Activated T-helper 2 cell treated with anti-CD3 and anti-CD28 coated beads, Interferon-gamma antibody, Interleukin-2, Interleukin-4, amounts not matched to agents 10 μg/mL and 5 μg/mL and 100 μg/mL, durations not matched to agents 14 hours and 24 hours and 36 hours (primary cell): ENCODE data around the gene KCNT2. TPM values are rescaled to one million over a fixed set of nuclear protein-coding genes. Genes with fewer than 3 reads are reported as not detected.

Experiments
- DNase-seq: peaks from one replicate; pipeline ENCODE4 v3.0.0; 2021; ENCODE audit warnings: low spot score
- H3K27ac Mint-ChIP-seq: one replicate; pipeline ENCODE4 v1.8.0; 2021; ENCODE audit warnings: mixed read lengths
- H3K27me3 Mint-ChIP-seq: one replicate; pipeline ENCODE4 v1.8.0; 2021; ENCODE audit warnings: low read depth, mixed read lengths
- H3K36me3 Mint-ChIP-seq: one replicate; pipeline ENCODE4 v1.8.0; 2021; ENCODE audit warnings: low read depth, mixed read lengths
- H3K4me1 Mint-ChIP-seq: one replicate; pipeline ENCODE4 v1.8.0; 2021; ENCODE audit warnings: low read depth, mixed read lengths
- H3K4me3 Mint-ChIP-seq: one replicate; pipeline ENCODE4 v1.8.0; 2021; ENCODE audit warnings: low read depth, mild to moderate bottlenecking, moderate library complexity, mixed read lengths
- H3K9me3 Mint-ChIP-seq: one replicate; pipeline ENCODE4 v1.8.0; 2021; ENCODE audit warnings: mixed read lengths
- intact Hi-C: fragments of 100-400 bp; cut with micrococcal nuclease; formaldehyde crosslinking; loops from one replicate; pipeline ENCODE4 v1.15.1; 2023
- total RNA-seq: library from RNA; stranded (reverse); gene quantifications from 2 replicates; pipeline ENCODE4 v1.2.3, GENCODE V29; 2022

Gene KCNT2
- total RNA-seq, 1 donor from 2014 or later = not detected

DNA sequence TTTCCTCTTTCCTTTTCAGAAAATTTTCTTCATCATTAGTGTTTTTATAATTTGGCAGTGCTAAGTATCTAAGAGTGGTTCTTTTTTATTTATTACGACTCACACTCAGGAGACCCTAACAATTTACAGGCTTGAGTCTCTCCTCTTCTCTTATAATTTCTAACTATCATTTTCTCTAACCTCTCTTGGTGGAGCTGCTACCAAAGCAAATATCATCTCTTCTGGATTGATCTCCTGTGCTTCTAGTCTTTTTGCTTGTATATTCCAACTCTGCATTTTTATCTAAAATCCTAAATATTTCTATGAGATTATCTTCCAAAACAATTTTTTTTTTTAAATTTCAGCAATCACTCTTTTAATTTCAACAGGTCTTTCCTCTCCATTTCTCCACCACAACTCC, 250.3 kb downstream of the KCNT2 start:
- Mint-ChIP-seq H3K9me3 (no peaks in the 10 kb centered on the region), H3K4me3 (no peak overlapping the region), H3K27ac (no peak overlapping the region), H3K4me1 (no peaks in the 10 kb centered on the region), H3K36me3 (no peaks in the 10 kb centered on the region), H3K27me3 (no peaks in the 10 kb centered on the region)
- intact Hi-C loops = no loop called here
- DNase-seq = no peak

DNA sequence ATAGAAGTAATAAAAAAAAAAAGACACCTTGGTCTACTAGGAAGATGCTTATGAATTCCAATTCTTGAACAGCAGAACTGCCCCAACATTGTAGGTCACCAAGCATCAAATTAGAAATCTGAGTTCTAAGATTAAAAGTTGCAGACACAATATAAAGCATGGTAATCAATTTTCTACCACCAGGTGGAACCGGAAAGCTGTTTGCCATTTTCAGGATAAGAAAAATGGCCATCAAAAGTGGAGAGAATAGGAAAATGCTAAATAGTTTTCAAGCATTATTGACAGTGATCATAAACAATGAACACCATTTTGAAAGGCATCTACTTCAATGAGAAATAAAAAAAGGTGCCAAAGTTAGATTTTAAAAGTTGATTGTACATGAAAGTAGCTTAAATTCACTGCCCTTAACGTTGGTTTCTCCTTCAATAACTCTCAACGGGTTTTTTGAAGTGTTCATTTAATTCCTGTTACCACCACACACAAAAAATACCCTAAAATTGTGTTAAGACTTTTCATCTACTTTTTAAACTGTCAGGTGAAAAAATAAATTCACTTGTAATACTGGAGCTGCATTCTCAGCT, 252.9 kb downstream of the KCNT2 start:
- H3K27me3 Mint-ChIP-seq = no peaks in the 10 kb centered on the region
- intact Hi-C loops = no loop called here
- H3K4me3 Mint-ChIP-seq = no peak overlapping the region
- H3K27ac Mint-ChIP-seq = no peak overlapping the region
- DNase-seq = no peak
- no peaks in the 10 kb centered on the region for H3K4me1 Mint-ChIP-seq
- no peaks in the 10 kb centered on the region for H3K9me3 Mint-ChIP-seq
- H3K36me3 Mint-ChIP-seq = no peaks in the 10 kb centered on the region

DNA sequence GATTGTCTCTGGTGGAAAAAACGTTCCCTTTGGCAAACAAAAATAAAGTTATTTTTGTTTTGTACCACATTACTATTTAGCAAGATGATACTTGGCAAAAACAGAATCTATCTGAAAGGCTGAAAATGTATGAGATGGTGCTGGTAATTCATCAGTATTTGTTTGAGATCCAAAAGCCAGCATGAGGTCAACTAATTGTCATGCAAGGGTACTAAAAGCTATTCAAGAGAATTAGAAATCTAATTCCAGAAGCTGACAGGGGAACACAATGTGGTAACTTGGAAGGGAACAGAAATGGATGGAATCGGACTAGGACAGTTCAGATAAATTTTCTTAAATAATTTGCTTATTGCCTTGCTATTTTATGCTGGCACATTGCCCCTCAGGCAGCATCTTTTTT, 263.8 kb downstream of the KCNT2 start:
- no peak overlapping the region for H3K27ac Mint-ChIP-seq
- H3K27me3 Mint-ChIP-seq = no peaks in the 10 kb centered on the region
- H3K4me3 Mint-ChIP-seq = no peak overlapping the region
- intact Hi-C loops = no loop called here
- no peak for DNase-seq
- H3K9me3 Mint-ChIP-seq = no peaks in the 10 kb centered on the region
- H3K36me3 Mint-ChIP-seq = no peaks in the 10 kb centered on the region
- H3K4me1 Mint-ChIP-seq = no peaks in the 10 kb centered on the region

DNA sequence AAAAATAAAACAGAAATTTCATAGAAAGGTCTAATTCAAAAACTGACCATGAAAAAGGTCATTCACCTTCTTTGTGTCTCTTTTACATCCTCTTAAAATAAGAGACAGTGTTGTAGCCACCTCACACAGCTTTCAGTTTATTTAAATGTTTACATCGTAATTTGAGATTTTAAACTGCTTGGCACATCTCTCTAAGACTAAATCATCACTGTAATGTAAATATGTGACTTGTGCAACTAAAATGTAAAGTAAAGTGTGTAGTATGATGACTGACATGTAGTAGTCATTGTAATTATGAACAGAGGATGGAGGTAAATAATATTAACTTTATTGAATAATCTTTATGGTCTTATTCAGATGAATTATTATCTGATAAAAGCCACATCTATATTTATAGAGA, 283.9 kb downstream of the KCNT2 start:
- Mint-ChIP-seq H3K36me3 (no peaks in the 10 kb centered on the region), H3K9me3 (no peaks in the 10 kb centered on the region), H3K27ac (no peak overlapping the region), H3K4me3 (no peak overlapping the region), H3K4me1 (no peaks in the 10 kb centered on the region), H3K27me3 (no peaks in the 10 kb centered on the region)
- intact Hi-C loops = no loop called here
- DNase-seq = no peak

DNA sequence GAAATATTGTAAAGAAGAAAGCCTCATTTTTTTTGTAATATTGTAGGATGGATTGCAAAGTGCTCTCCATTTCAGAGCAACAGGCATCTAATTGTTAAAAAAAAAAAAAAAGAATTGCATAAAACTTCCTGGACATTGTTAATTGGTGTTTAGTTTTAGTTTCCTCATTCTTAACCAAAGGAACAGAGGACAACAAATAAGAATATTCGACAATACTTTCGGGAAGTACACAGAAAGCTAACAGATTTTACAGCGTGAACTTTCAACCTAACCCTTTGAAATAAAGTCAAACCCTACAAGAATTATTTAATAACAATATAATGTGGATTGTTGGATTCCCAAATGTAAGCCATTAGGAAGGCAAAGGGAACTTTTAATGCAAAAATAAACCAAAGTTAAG, 284.4 kb downstream of the KCNT2 start:
- no peak for DNase-seq
- H3K27me3 Mint-ChIP-seq = no peaks in the 10 kb centered on the region
- no peaks in the 10 kb centered on the region for H3K36me3 Mint-ChIP-seq
- H3K9me3 Mint-ChIP-seq = no peaks in the 10 kb centered on the region
- intact Hi-C loops = no loop called here
- H3K4me1 Mint-ChIP-seq = no peaks in the 10 kb centered on the region
- H3K27ac Mint-ChIP-seq = no peak overlapping the region
- no peak overlapping the region for H3K4me3 Mint-ChIP-seq

DNA sequence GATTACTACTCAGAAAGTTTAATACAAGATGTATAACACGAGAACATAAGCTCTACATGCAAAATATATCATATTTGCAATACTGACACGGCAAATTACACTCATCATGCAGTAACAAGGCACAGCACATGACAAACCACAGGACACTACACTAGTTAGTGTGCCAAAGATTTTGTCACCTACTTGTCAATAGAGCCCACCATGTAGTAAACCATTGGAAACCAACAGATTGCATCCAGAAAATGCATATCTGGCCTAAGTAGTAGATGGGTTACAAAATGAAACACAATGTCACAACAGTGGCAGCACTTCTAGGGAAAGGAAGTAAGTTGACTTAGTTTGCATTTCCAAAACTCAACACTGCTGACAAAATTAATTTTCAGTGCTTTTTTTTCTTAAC, 288.9 kb downstream of the KCNT2 start:
- H3K9me3 Mint-ChIP-seq = no peaks in the 10 kb centered on the region

DNA sequence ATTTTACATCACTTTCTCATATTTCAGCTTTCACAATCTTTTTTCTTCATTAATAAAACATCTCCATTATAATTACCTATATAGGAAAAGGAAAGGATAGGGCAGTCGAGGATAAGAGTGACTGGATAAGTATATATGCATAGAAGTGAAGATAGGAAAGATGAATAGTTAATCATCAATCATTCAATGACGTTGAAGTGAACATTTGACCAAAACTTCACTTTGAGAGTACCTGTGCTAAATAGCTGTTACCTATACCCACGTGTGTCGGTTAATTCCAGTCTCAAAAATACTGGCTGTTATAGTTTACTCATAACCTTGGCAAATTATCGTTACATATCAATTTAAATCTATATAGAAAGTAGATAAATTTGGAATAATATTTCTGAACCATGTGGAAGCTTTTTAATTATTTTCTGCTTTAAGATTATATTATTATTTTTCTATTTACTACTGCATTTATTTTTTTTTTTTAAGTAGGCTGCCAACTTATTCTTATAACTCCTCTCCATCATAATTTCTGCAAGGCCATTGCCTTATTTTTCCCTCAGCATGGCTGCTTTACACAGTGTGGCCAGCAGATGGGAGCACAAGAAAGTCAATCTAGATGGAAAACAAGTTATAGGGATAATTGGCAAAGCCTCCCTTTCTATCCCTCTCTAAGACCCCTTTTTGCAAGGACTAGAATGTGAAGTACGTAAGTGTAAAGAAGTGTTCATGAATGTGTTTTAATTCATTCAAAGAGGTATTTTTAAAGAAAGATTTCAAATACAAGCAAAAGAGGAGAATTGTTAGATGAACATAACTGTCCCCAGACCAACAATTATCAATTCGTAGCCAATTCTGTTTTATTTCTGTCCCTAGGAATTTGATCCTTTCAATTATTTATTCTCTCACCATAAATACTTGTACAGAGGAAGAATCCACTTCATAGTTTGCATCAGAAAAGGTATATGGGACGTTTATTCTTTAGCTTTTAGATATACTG, 290.4 kb downstream of the KCNT2 start:
- Mint-ChIP-seq H3K27me3 (no peaks in the 10 kb centered on the region), H3K4me1 (no peaks in the 10 kb centered on the region), H3K4me3 (no peak overlapping the region), H3K36me3 (no peaks in the 10 kb centered on the region), H3K27ac (no peak overlapping the region), H3K9me3 (no peaks in the 10 kb centered on the region)
- no peak for DNase-seq
- intact Hi-C loops = no loop called here

More for the DNA sequence above, 288.9 kb downstream of the KCNT2 start:
- Mint-ChIP-seq H3K4me1 (no peaks in the 10 kb centered on the region), H3K27me3 (no peaks in the 10 kb centered on the region), H3K4me3 (no peak overlapping the region), H3K27ac (no peak overlapping the region), H3K36me3 (no peaks in the 10 kb centered on the region)
- intact Hi-C loops = no loop called here
- DNase-seq = no peak

DNA sequence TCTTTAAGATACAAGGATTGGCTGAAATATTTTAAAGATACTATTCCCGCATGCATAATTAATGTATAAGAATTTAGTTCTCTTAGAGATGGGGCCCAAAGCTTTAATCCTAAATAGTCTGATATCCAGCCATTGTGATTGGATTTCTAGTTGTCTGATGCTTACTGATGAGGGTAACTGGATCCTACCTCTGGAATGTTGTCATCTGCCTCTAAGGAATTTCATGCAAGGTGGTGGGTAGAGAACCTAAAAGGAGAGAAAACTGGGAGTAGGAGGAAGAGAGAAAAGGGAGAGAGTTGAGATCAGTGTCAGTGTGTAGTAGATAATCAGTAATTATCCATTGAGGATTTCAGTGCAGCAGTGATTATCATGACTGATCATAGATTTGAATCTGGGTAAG, 295.5 kb downstream of the KCNT2 start:
- no peak overlapping the region for H3K27ac Mint-ChIP-seq
- intact Hi-C loops = no loop called here
- H3K4me3 Mint-ChIP-seq = no peak overlapping the region
- H3K27me3 Mint-ChIP-seq = no peaks in the 10 kb centered on the region
- no peaks in the 10 kb centered on the region for H3K4me1 Mint-ChIP-seq
- H3K9me3 Mint-ChIP-seq = no peaks in the 10 kb centered on the region
- no peaks in the 10 kb centered on the region for H3K36me3 Mint-ChIP-seq
- DNase-seq = no peak

DNA sequence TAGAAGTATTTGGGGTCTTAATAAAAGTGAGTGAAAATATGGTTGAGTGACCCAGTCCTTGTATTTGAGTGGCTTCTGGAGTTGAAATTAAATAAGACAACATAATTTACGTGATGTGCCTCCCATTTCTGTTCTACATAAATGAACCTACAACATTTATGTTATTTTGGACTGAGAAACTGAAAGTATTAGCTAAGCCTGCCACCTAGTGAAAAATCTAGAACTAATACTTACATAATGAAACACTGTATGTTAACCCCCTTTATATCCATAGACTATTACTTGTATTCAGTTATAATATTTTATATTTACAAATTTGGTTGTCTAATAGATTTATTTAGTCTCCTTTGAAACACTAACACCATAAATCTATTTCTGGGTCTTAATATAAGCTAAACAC, 298.9 kb downstream of the KCNT2 start:
- H3K36me3 Mint-ChIP-seq = no peaks in the 10 kb centered on the region
- no peak overlapping the region for H3K4me3 Mint-ChIP-seq
- no peak for DNase-seq
- no peaks in the 10 kb centered on the region for H3K27me3 Mint-ChIP-seq
- intact Hi-C loops = no loop called here
- H3K4me1 Mint-ChIP-seq = no peaks in the 10 kb centered on the region
- no peaks in the 10 kb centered on the region for H3K9me3 Mint-ChIP-seq
- no peak overlapping the region for H3K27ac Mint-ChIP-seq

DNA sequence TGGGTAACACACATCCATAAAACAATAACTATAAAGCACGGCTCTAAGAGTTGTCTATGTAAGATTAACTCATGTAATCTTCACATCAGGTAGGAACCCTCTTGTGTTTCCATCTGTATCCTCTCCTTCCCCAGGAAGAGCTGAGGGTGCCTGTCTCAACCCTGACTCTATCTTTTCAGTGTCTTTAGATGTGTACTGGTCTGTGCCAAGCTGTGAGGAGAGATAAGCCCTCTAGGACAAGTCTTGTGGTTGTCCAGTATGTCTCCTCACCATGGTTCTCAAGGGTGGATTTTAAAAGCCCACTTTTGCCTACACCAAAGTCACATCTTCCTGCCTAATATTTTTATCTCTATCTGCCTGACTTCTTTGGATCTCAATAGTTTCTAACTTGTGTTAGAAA, 300.1 kb downstream of the KCNT2 start:
- Mint-ChIP-seq H3K9me3 (no peaks in the 10 kb centered on the region), H3K4me1 (no peaks in the 10 kb centered on the region), H3K27me3 (no peaks in the 10 kb centered on the region), H3K36me3 (no peaks in the 10 kb centered on the region), H3K27ac (no peak overlapping the region), H3K4me3 (no peak overlapping the region)
- DNase-seq = no peak
- intact Hi-C loops = no loop called here

DNA sequence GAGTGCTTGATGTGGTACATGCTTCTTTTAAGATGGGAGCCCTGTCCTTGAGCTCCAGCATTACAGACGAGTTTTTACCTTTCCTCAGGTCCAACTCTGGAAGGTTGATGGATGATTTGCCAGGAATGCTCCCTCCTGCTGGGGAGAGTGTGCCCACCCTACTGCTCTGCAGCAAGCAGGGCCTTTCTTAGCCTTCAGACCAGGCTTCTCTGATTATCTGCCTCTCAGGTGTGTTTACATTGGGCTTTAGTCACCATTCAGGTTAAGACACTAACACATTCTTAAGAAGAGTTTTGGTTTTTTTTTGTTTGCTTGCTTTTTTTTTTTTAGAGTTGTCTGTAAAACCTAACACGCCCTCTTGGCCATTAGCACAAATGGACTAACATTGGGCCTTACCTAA, 301.8 kb downstream of the KCNT2 start:
- H3K36me3 Mint-ChIP-seq = no peaks in the 10 kb centered on the region
- no peak overlapping the region for H3K27ac Mint-ChIP-seq
- no peaks in the 10 kb centered on the region for H3K27me3 Mint-ChIP-seq
- no peak overlapping the region for H3K4me3 Mint-ChIP-seq
- no peaks in the 10 kb centered on the region for H3K4me1 Mint-ChIP-seq
- intact Hi-C loops = no loop called here
- no peak for DNase-seq
- no peaks in the 10 kb centered on the region for H3K9me3 Mint-ChIP-seq

DNA sequence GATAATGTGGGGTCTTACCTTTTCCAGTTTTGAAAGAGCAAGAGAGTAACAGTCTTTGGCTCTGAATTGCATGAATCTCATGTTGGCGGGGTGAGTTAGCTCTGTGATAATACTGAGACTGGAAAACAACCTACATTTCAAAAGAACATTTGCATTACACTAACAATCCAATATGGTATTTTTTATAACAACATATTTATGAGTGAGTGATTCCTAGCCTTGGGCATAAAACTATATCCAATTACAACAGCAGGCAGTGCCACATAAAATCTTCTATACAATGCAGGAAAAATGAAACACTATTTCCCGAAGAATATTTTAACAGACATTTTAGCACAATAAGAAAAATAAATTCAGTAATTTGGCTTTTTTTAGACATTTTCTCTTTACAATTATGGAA, 303.0 kb downstream of the KCNT2 start:
- no peak overlapping the region for H3K27ac Mint-ChIP-seq
- intact Hi-C loops = no loop called here
- H3K36me3 Mint-ChIP-seq = no peaks in the 10 kb centered on the region
- H3K4me3 Mint-ChIP-seq = no peak overlapping the region
- H3K4me1 Mint-ChIP-seq = no peaks in the 10 kb centered on the region
- H3K27me3 Mint-ChIP-seq = no peaks in the 10 kb centered on the region
- no peak for DNase-seq
- no peaks in the 10 kb centered on the region for H3K9me3 Mint-ChIP-seq

DNA sequence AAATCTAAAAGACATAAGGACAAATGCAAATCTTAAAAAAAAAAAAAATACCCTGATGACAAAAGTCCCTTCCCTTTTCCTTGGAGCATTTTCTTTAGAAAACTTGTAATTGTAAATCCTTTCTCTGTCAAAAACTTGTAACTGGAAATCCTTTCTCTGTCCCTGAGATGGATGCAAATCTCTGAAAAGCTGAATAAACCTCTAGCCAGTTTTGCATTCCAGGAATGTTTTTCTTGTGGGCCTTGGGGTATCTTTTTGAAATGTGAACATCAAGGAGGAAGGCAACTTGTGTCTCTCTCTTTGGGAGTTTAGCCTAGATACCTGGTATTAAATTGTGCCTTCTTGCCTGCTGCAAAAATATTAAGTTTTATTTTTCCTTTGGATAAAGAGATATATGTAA, 305.3 kb downstream of the KCNT2 start:
- Mint-ChIP-seq H3K4me3 (no peak overlapping the region), H3K4me1 (no peaks in the 10 kb centered on the region), H3K27me3 (no peaks in the 10 kb centered on the region), H3K36me3 (no peaks in the 10 kb centered on the region), H3K27ac (no peak overlapping the region), H3K9me3 (no peaks in the 10 kb centered on the region)
- no peak for DNase-seq
- intact Hi-C loops = no loop called here
